A549 (cell line): ENCODE results near the gene SLC38A11. TPM values are rescaled to one million over a fixed set of nuclear protein-coding genes. Genes with fewer than 3 reads are reported as not detected.

ENCODE experiments used
- ATAC-seq, 2 experiments: fragments of 200-7000 bp in 1 of 2; fragments of >200 bp in 1 of 2; cut with Nextera tagmentation in 1 of 2; cut with Tn5 transposase in 1 of 2; 3 replicates each; pipeline versions ENCODE4 v1.8.0 to v1.9.1; 2018 to 2020; ENCODE audit warnings: mild to moderate bottlenecking in 1 of 2, moderate library complexity in 1 of 2
- CTCF ChIA-PET: fragments of 300-600 bp; sonication (Branson Sonifier 250); formaldehyde crosslinking; extraction: SDS; loops from one replicate; lab custom pipeline; 2021; ENCODE audit warnings: antibody characterized with exemption, inconsistent platforms; lab: Yijun Ruan, JAX
- POLR2A ChIA-PET: fragments of 350-600 bp; formaldehyde crosslinking; extraction: SDS; loops from one replicate; lab custom pipeline; 2021; ENCODE audit warnings: antibody characterized with exemption, inconsistent platforms; lab: Yijun Ruan, JAX
- DNase-seq, 2 experiments: peaks; one replicate each; pipeline versions ENCODE4 v3.0.0 to v3.0.0-alpha.2; 2011 to 2016; ENCODE audit warnings: low read depth in 1 of 2, low spot score in 1 of 2
- FAIRE-seq: peaks from 2 replicates; lab custom pipeline; 2011; peaks lifted over from hg19 to GRCh38; lab: Jason Lieb, UNC
- H3K27ac ChIP-seq, 2 experiments: fragments of >200 bp; sonication (Bioruptor Twin); formaldehyde crosslinking; 3 replicates each; pipeline ENCODE4 v1.5.1; 2016 to 2017
- H3K4me1 ChIP-seq: fragments of >200 bp; sonication (Bioruptor Twin); formaldehyde crosslinking; 3 replicates; pipeline ENCODE4 v1.6.1; 2016
- H3K4me2 ChIP-seq: fragments of >200 bp; sonication (Bioruptor Twin); formaldehyde crosslinking; 3 replicates; pipeline ENCODE4 v1.6.1; 2016
- H3K4me3 ChIP-seq: fragments of >200 bp; sonication (Bioruptor Twin); formaldehyde crosslinking; 3 replicates; pipeline ENCODE4 v1.5.1; 2016
- H3K9me3 ChIP-seq: fragments of >200 bp; sonication (Bioruptor Twin); formaldehyde crosslinking; 3 replicates; pipeline ENCODE4 v1.6.1; 2016
- CHD4 ChIP-seq: fragments of 200-600 bp; sonication (generic); IDR thresholded peaks from 2 replicates; pipeline ENCODE4 v1.6.1; 2016; ENCODE audit warnings: antibody characterized with exemption, mild to moderate bottlenecking, borderline replicate concordance
- EHMT2 ChIP-seq: fragments of 200-600 bp; sonication (generic); IDR thresholded peaks from 2 replicates; pipeline ENCODE4 v1.6.1; 2016; ENCODE audit warnings: antibody characterized with exemption, low read depth, mild to moderate bottlenecking, moderate library complexity
- ESRRA ChIP-seq: fragments of 150-350 bp; IDR thresholded peaks from 2 replicates; pipeline ENCODE4 v1.6.1; 2014; ENCODE audit warnings: mild to moderate bottlenecking, low read length, borderline replicate concordance
- FOSB ChIP-seq: fragments of 250-450 bp; sonication (Bioruptor Pico); IDR thresholded peaks from 2 replicates; pipeline ENCODE4 v1.5.0; 2020; ENCODE audit warnings: mild to moderate bottlenecking, moderate library complexity
- HDAC2 ChIP-seq: fragments of 200-600 bp; sonication (generic); IDR thresholded peaks from 2 replicates; pipeline ENCODE4 v1.6.1; 2016
- HOXB5 ChIP-seq: fragments of 250-450 bp; sonication (Bioruptor Pico); IDR thresholded peaks from 2 replicates; pipeline ENCODE4 v1.5.0; 2020; ENCODE audit warnings: mild to moderate bottlenecking, moderate library complexity
- JUNB ChIP-seq: fragments of >200 bp; sonication (Bioruptor Twin); formaldehyde crosslinking; IDR thresholded peaks from 2 replicates; pipeline ENCODE4 v1.6.1; 2016
- KDM5A ChIP-seq: fragments of 200-600 bp; sonication (generic); IDR thresholded peaks from 2 replicates; pipeline ENCODE4 v1.6.1; 2016; ENCODE audit warnings: antibody characterized with exemption, mild to moderate bottlenecking
- MAFK ChIP-seq: fragments of 450-650 bp; IDR thresholded peaks from 2 replicates; pipeline ENCODE4 v1.6.1; 2014; ENCODE audit not compliant: partially characterized antibody
- MAZ ChIP-seq: fragments of 150-350 bp; IDR thresholded peaks from 2 replicates; pipeline ENCODE4 v1.6.1; 2014; ENCODE audit warnings: antibody characterized with exemption, low read depth, low read length, borderline replicate concordance
- NR3C1 ChIP-seq: fragments of >200 bp; sonication (Bioruptor Twin); formaldehyde crosslinking; IDR thresholded peaks from 3 replicates; pipeline ENCODE4 v1.6.1; 2017
- PHF8 ChIP-seq: fragments of 200-600 bp; sonication (generic); IDR thresholded peaks from 2 replicates; pipeline ENCODE4 v1.6.1; 2016; ENCODE audit warnings: low read depth, mild to moderate bottlenecking, antibody characterized with exemption, moderate library complexity, borderline replicate concordance
- POLR2AphosphoS2 ChIP-seq: conservative IDR thresholded peaks from 2 replicates; pipeline ENCODE4 v1.6.1; 2012; ENCODE audit warnings: low read length, improper control_type of control experiment, inconsistent platforms
- RAD21 ChIP-seq, 2 experiments: fragments of >200 bp in 1 of 2; sonication (Bioruptor Twin) in 1 of 2; formaldehyde crosslinking in 1 of 2; IDR thresholded peaks in 1 of 2; conservative IDR thresholded peaks in 1 of 2; 2 replicates in 1 of 2; 3 replicates in 1 of 2; pipeline ENCODE4 v1.6.1; 2012 to 2018; ENCODE audit warnings: inconsistent platforms in 1 of 2
- REST ChIP-seq: fragments of 200-600 bp; sonication (generic); IDR thresholded peaks from 2 replicates; pipeline ENCODE4 v1.6.1; 2016; ENCODE audit warnings: antibody characterized with exemption, mild to moderate bottlenecking, moderate library complexity
- SMC3 ChIP-seq: fragments of >200 bp; sonication (Bioruptor Twin); formaldehyde crosslinking; IDR thresholded peaks from 3 replicates; pipeline ENCODE4 v1.6.1; 2018; ENCODE audit warnings: inconsistent platforms
- ZFP36 ChIP-seq: fragments of 450-650 bp; IDR thresholded peaks from 2 replicates; pipeline ENCODE4 v1.6.1; 2014; ENCODE audit warnings: borderline replicate concordance; ENCODE audit not compliant: partially characterized antibody
- ZNF302 ChIP-seq: fragments of 250-450 bp; sonication (Bioruptor Pico); IDR thresholded peaks from 2 replicates; pipeline ENCODE4 v1.9.0; 2021; ENCODE audit warnings: inconsistent platforms, mild to moderate bottlenecking, moderate library complexity
- WGBS: methylation state at CpG from one replicate; pipeline ENCODE4 v1.1.6; 2017; ENCODE audit errors: missing lambda C conversion rate; 5-methylcytosine and 5-hydroxymethylcytosine counted together
- polyA plus RNA-seq, 4 experiments: library from polyadenylated mRNA; depleted of rRNA in 3 of 4; stranded (reverse); fragments of >200 nt; fragmentation: RNase III in 1 of 4; extraction: RNeasy Plus Mini Kit Qiagen cat#74134 plus additional on column Dnase treatment in 1 of 4; gene quantifications; 2 replicates in 3 of 4; 3 replicates in 1 of 4; pipeline ENCODE4 v1.2.3, GENCODE V29; 2011 to 2017
- TF ChIP-seq, protein P1 (sequence below): fragments of 450-650 bp; IDR thresholded peaks from 2 replicates; pipeline ENCODE4 v1.6.1; 2014; ENCODE audit warnings: antibody characterized with exemption
- TF ChIP-seq, protein P2 (sequence below): fragments of 250-450 bp; sonication (Bioruptor Pico); IDR thresholded peaks from 2 replicates; pipeline ENCODE4 v1.5.0; 2021; ENCODE audit warnings: mild to moderate bottlenecking, moderate library complexity, borderline replicate concordance

Gene SLC38A11
- polyA plus RNA-seq, 2 of the 4 experiments (the other 2 are of a cell fraction) = 0.05 to 0.22 TPM

DNA sequence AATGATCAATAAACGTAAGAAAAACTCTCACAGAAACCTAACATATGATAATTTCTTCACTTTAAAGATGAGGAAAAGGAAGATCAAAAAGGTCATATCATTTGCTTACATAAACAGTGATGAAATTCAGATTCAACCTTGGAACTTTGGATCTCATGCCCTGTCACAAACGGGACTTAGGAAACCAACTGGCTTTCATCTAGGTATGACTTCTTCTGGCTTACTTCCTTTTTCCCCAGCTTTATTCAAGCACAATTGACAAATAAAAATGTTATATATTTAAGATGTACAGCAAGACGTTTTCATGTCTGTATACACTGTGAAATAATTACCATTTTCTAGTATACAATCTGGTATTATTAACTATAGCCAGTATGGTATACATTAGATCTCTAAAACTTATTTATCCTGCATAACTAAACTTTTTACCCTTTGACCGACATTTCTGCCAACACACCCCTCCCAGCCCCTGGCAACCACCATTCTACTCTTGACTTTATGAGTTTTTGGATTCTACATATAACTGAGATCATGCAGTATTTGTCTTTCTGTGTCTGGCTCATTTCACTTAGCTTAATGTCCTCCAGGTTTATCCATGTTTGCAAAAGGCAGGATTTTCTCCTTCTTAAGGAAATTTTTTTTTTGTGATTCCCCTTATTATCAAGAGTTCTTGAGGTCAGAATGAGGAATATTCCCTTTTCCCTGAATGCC, 67.7 kb downstream of the SLC38A11 start (continued):
- TF ChIP-seq POLR2AphosphoS2 (no peak), MAZ (no peak), CHD4 (no peak), RAD21 (conservative IDR thresholded peaks at IDR 0.05 in 1 of 2, IDR thresholded peaks at IDR 0.05 in 1 of 2) (no peak), REST (no peak), JUNB (no peak)

GRCh38 chr2:164882276-164882675, 73.0 kb downstream of the SLC38A11 start:
- CTCF ChIA-PET = interaction anchor here (1.0 kb wide), 1 partner anchor 40 kb away, joined by 3 read pairs; no protein-coding TSS in a partner anchor
- WGBS = 85% methylated on average over 9 of the region's 9 CpGs
- Histone ChIP-seq H3K4me1 (no peaks in the 10 kb centered on the region), H3K4me3 (no peak overlapping the region), H3K4me2 (no peak overlapping the region), H3K27ac (no peak overlapping the region), H3K9me3 (no peaks in the 10 kb centered on the region)
- POLR2A ChIA-PET = no interaction called here
- FAIRE-seq (no peak), ATAC-seq (no peak), DNase-seq (no peak)
- TF ChIP-seq, protein P1, sequence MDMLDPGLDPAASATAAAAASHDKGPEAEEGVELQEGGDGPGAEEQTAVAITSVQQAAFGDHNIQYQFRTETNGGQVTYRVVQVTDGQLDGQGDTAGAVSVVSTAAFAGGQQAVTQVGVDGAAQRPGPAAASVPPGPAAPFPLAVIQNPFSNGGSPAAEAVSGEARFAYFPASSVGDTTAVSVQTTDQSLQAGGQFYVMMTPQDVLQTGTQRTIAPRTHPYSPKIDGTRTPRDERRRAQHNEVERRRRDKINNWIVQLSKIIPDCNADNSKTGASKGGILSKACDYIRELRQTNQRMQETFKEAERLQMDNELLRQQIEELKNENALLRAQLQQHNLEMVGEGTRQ = no peak
- no peak for TF ChIP-seq FOSB (CRISPR knock-in tag)
- TF ChIP-seq NR3C1 = no peak
- TF ChIP-seq MAFK = no peak
- TF ChIP-seq, protein P2, sequence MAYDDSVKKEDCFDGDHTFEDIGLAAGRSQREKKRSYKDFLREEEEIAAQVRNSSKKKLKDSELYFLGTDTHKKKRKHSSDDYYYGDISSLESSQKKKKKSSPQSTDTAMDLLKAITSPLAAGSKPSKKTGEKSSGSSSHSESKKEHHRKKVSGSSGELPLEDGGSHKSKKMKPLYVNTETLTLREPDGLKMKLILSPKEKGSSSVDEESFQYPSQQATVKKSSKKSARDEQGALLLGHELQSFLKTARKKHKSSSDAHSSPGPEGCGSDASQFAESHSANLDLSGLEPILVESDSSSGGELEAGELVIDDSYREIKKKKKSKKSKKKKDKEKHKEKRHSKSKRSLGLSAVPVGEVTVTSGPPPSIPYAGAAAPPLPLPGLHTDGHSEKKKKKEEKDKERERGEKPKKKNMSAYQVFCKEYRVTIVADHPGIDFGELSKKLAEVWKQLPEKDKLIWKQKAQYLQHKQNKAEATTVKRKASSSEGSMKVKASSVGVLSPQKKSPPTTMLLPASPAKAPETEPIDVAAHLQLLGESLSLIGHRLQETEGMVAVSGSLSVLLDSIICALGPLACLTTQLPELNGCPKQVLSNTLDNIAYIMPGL (CRISPR knock-in tag) = no peak
- TF ChIP-seq SMC3 = no peak
- TF ChIP-seq HOXB5 = no peak
- no peak for TF ChIP-seq KDM5A
- no peak for TF ChIP-seq HDAC2
- no peak for TF ChIP-seq ZNF302 (CRISPR knock-in tag)
- no peak for TF ChIP-seq ESRRA
- no peak for TF ChIP-seq EHMT2
- TF ChIP-seq PHF8 = no peak
- TF ChIP-seq ZFP36 = no peak
